GM18502 (cell line): ENCODE measurements around the gene SFTPA2.
"Not testable (repeated sequence)": the region's sequence is repeated elsewhere in the genome, so short reads cannot be mapped to it uniquely, and the experiment has no call there.

Experiments used
- ATAC-seq: cut with Tn5 transposase; IDR thresholded peaks from one replicate; pipeline ENCODE4 v1.9.1; 2021; ENCODE audit warnings: mild to moderate bottlenecking; ENCODE audit not compliant: unreplicated experiment, poor library complexity

SFTPA2 gene

GRCh38 chr10:79561257-79561656 is 1.1 kb upstream of the SFTPA2 start:
- no peak for ATAC-seq

- no peak for ATAC-seq
These were observed 481 bp downstream of the SFTPA2 start for GRCh38 chr10:79559726-79560125.

DNA sequence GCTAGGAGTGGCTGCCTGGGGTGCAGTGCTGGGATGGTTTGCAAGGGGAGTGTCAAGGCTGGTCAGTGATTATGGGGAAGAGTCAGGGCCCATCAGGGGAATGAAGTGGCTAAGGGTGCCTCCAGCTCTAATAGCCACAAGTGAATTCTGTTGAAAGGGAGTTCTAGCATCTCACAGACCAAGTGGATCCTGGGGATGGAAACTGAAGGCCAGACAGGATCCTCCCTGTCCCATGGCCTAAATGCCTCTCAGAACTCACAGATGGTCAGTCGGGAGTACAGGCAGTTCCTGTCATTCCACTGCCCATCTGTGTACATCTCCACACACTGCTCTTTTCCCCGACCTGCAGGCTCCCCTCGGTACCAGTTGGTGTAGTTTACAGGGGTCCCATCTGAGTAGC is 3.2 kb downstream of the SFTPA2 start:
- ATAC-seq, result not testable (repeated sequence)

DNA sequence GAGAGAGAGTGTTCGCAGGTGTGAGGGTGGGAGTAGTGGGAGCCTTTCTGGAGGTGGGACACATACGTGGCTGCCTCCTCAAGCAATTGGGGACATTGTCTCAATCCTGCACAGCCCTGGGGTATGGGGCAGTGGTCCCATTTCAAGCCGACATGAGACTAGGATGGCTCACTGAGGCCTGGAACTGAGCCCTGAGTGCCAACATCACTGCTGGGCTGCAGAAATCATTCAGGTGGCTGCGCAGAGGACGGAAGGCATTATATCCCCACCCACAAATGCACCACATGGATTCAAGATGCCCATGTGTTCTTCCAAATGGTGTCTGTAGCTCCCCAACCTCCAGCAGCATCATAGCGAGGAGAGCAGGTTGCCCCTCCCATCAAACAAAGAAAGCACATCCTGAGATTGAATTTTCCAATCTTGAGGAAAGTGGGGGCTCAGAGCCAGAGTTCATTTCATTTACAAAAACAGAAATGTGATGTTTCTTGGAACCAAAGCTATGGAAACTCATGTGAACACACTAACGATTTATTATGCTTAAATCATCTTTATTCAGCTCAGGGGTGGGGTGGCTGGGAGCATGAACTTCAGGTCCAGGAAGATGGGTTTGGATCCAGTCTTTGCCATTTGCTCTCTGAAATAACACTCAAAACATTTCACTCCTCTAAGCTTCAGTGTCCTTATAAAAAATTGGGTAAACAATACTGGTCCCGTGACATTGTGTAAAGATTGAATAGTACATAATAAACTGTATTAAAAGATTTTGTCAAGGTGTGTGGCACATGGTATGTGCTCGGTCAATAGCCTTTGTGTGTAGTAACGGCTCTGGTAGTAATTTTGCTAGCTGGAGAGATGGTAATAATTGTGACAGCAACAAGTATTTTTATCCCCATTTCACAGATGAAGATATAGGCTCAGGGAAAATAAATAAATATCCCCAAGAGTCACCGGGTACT is 4.6 kb downstream of the SFTPA2 start:
- no peak for ATAC-seq

GRCh38 chr10:79552143-79552542 is 8.1 kb downstream of the SFTPA2 start:
- no peak for ATAC-seq

DNA sequence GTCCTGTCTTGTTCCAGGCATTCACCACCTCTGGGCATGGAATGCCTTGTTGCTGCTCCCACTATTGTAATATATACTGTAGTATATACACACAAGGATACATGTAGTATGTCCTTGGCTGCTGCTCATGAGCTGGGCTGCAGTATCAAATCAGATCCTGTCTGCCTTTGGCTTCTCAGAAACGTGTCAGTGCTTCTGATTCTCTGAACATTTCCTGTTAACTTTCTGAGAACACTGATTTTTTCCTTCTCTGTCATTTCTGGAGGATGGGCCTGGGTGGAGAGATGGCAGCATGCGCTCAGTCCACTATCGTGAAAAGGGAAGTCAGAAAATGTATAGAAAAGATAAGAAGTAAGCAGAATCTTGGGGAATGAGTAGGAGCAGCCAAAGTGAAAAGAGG is 12.2 kb downstream of the SFTPA2 start:
- ATAC-seq, result no peak

DNA sequence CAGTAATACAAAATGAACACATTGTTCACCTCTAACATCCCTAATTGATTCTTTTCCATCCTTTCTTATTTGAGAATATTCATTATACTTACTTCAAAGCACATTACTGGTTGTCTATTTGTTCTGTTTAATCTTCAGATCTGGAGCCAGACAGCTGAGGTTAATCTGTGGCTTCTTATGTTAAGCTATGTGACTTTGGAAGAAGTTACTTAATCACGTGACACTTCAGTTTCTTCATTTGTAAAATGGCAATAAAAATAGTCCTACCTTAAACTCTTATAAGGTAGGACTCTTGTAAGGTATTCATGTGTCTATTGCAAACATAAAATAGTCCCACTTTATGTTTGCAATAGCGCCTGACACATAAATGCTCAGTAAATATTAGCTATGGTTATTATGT is 13.1 kb downstream of the SFTPA2 start:
- not testable (repeated sequence) for ATAC-seq

GRCh38 chr10:79544926-79545659 is 15.1 kb downstream of the SFTPA2 start:
- not testable (repeated sequence) for ATAC-seq

- not testable (repeated sequence) for ATAC-seq
These were observed 15.8 kb downstream of the SFTPA2 start for GRCh38 chr10:79544408-79544807.

DNA sequence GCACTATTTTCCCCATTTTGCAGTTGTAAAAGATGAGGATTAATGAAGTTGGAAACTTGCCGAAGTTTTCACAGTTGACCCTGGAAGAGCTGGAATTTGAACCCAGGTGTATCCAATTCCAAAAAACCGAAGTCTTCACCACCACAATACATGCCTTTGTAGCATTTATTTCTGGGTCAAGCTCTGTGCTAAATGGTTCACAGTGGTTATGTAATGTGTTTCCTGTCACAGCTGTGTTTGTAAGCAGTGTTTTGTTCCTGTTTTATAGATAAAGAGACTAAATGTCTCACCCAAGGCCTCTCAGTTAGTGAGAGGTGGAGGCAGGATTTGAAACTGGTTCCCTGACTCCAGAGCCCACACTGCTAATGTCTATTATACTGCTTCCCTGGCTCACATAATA is 17.6 kb downstream of the SFTPA2 start:
- no peak for ATAC-seq

DNA sequence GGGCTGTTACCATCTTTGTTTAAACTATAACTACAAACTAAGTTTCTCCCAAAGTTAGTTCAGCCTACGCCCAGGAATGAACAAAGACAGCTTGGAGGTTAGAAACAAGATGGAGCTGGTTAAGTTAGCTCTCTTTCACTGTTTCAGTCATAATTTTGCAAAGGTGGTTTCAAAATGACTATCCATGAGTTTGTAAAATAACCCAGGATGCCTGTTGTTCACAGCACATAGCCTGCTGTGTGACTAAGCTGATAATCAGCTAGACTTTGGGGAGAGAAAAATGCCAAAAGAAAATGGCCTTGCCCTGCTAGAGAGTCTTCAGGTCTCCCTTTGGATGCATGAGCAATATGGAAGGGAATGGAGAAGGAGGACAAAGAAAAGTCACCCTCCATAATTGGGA is 19.3 kb downstream of the SFTPA2 start:
- peak; percentile 93 for ATAC-seq

DNA sequence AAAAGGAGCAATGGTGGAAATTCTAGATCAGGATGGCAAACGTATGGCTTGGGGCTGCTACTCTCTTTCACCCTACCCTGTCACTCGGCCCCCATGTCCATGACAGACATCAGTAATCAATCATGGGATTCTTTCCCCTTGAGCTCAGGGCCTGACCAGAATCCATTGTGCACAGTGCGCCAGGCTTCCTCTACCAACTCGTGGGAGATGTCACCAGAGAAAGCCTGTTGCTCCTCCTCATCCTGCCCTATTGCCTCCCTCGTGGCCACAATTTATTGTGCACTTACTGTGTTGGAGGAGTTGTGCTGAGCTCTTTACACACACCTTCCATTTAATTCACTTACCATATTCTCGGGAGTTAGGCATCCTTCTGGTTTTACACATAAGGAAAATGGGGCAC is 21.9 kb downstream of the SFTPA2 start:
- not testable (repeated sequence) for ATAC-seq

DNA sequence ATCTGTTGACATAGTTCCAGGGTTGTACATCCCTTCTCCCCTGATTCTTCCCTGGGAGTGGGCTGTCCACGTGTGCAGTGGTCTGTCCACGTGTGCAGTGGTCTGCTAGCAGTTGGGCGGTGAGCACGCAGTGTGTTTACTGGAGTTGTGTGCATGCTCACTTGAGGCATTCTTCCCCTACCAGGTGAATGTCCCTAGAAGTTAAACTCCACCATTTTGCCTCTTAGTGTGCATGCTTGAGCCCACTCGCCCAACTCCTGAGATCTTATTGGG is 26.4 kb downstream of the SFTPA2 start:
- not testable (repeated sequence) for ATAC-seq

DNA sequence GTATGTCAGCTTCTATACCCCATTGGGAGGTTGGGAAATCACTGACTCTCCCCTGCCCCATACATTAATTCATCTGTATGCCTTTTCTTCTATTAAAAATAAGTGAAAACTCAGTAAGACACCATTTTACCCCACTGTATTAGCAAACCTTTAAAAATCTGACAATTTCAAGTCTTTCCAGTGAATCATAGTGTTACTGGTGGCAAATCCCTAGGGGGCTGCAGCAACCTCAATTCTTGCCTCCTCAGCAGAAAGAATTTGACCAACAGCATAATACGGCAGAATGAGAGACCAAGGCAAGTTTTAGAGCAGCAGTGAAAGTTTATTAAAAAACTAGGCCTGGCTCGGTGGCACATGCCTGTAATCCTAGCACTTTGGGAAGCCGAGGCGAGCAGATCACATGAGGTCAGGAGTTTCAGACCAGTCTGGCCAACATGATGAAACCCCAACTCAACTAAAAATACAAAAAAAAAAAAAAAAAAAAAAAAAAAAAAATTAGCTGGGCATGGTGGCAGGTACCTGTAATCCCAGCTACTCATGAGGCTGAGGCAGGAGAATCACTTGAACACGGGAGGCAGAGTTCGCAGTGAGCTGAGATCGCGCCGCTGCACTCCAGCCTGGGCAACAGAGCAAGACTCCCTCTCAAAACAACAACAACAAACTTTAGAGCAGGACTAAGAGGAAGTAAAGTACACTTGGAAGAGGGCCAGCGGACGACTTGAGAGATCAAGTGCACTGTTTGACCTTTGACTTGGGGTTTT is 26.9 kb downstream of the SFTPA2 start:
- ATAC-seq, result not testable (repeated sequence)

DNA sequence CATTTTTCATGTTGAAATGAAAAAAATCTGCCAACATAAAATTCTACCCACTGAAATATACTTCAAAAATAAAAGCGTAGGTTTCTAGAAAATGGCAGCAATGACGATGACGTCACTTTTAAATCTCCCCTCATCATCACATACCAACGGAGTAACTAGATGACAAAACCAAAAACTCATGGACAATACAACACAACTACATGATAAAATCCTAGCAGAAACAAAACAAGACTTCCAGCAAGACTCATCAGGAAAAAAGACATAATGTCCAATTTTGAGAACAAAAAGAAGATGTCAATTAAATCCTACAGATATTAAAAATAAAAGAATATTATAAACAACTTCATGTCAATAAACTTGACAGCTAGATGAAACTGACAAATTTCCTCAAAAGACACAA is 31.9 kb downstream of the SFTPA2 start:
- ATAC-seq, result not testable (repeated sequence)

DNA sequence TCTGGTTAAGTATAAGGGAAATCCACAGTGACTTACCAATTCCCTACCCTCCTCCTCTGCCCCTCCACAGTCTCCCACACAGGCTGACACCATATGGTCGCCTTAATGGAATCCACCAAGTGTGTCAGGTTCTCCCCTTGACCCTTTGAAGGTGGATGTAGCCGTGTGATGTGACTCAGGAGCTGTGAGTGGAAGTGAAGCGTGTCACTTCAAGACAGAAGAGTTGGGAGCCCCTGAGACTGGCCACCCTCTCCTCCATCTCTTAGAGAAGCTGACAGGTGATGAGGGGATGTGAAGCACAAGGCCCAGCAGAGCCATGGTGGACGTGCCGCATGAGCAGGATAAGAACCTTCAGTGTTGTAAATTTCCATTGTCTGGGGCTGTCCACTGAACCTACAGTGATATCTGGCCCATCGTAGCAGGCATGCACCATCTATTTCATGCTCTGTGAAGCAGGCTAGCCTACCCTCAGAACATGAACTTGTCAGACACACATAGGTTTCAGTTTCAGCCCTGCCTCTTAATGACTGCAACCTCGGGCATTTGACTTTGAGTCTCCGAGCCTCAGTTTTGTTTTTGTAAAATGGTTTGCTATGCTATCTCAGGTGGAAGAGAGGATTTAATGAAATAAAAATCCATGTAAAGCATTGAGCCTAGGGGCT is 35.0 kb downstream of the SFTPA2 start:
- peak; percentile 93 for ATAC-seq

DNA sequence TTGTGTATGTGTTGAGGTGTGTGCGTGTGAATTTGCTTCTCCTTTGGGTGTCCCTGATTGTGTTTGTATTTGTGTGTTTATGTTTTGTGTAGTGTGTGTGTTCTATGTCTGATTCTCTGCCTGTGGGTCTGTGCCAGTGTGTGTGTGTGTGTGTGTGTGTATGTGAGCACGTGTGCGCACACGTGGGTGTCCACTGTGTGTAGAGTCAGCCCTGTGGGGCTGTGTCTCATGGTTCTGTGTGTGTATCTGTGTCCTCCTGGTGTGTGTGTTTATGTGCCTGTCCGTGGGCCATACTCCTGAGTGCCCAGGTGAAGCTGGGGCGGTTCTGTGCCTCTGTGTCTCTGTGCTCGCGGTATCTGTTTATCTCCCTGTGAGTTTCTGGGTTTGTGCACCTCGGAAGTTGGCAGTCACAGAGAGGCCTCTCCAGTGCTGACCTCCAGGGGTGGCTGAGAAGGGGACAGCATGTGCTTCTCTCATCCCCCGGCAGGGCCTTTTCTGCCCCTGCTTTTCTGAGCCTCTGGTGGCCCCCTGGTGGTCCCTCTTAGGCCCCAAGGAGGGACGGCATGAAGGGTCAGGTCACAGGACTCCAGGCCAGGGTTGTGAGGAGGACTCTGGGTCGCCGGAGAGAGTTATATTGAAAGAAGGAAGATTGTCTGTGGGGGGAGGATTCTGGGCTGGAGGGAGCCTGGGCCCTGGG is 36.9 kb downstream of the SFTPA2 start:
- ATAC-seq, result not testable (repeated sequence)

DNA sequence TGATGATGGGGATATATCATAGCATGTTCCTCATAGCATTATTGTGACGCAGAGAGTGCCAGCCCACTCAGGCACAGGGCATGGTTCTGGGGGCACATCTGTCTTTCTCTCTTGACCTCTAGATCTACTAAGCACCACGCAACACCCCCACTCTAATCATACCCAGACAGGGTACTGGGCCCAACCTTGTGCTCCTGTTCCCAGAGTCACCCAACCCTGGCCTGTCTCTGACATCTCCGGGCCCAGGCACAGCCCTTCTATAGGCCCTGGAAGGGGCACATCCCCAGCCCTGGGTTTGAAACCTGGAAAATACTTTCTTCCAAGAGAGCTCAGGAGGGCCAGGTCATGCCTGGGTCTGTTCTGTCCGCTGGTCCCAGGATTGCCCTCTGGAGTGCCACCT is 37.7 kb downstream of the SFTPA2 start:
- ATAC-seq, result not testable (repeated sequence)

DNA sequence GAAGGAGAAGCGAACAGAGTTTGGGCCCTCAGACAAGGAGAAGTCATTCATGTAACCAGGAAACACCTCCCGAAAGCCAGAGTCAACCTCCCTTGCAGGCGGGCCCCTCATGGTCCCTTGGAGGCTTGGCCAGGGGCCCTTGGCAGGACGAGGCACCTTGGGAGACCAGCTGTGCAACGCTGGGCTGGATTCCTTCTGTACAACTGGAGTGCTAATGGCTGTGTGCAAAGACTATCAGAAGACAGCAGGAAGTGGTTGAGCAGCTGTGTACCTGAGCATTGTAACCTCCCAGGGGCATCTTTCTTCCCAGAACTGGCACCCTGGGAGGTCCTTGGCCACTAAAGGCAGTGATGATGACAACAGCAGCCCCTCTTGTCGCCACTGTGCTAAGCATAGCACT is 38.5 kb downstream of the SFTPA2 start:
- not testable (repeated sequence) for ATAC-seq

DNA sequence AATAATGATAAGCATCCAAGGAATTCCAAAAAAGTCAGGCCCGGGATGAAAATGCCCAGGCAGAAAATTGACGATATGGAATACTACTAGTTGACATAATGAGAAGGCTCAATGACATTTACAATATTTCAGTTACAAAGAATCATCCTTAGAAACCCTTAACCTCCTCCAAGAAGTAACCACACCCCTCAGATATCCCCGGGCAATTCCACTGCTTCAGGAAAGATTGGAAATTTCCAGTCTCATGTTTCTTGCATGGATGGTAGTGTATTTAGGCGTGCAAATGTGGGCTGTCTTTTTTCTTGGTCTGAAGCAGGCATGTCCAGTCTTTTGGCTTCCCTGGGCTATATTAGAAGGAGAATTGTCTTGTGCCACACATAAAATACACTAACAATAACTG is 42.6 kb downstream of the SFTPA2 start:
- not testable (repeated sequence) for ATAC-seq
